ENCODE results near the gene LEPROT.

DNA sequence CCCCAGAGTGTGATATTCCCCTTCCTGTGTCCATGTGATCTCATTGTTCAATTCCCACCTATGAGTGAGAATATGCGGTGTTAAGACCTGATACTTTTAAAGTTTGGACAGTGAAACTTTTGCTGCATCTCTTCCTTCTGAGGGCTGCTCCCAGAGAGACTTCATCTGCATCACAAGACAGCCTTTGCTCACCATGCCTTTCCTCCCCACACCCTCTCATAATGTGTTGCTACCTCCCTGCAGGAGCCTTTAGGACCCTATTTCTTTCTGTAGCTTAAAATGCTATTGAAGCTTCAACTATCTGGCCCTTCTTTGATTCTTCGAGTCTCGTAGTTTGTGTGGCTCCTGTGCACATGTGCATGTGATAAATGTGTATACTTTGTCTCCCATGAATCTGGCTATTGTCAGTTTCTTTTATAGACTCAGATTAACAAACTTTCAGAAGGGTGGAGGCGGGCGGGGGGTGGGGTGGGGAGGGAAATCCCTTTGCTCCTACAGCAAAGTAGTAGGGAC, 23.7 kb downstream of the LEPROT start:
- TF ChIP-seq, protein P1, sequence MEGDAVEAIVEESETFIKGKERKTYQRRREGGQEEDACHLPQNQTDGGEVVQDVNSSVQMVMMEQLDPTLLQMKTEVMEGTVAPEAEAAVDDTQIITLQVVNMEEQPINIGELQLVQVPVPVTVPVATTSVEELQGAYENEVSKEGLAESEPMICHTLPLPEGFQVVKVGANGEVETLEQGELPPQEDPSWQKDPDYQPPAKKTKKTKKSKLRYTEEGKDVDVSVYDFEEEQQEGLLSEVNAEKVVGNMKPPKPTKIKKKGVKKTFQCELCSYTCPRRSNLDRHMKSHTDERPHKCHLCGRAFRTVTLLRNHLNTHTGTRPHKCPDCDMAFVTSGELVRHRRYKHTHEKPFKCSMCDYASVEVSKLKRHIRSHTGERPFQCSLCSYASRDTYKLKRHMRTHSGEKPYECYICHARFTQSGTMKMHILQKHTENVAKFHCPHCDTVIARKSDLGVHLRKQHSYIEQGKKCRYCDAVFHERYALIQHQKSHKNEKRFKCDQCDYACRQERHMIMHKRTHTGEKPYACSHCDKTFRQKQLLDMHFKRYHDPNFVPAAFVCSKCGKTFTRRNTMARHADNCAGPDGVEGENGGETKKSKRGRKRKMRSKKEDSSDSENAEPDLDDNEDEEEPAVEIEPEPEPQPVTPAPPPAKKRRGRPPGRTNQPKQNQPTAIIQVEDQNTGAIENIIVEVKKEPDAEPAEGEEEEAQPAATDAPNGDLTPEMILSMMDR (IDR thresholded peaks at IDR 0.05): no peak
- TF ChIP-seq POLR2A (IDR thresholded peaks at IDR 0.05): no peak

Measured in ovary (tissue), 3 donors.